ENCODE measurements around the gene EIF3I.

GRCh38 chr1:32186491-32186890 lies 35.7 kb upstream of the EIF3I start:
- TF ChIP-seq POLR2AphosphoS5 (IDR thresholded peaks at IDR 0.05; ENCODE audit: low read depth, low read length): no peak
- TF ChIP-seq POLR2A (IDR thresholded peaks at IDR 0.05; ENCODE audit: low read depth, low read length): no peak

Measured in GM12892 (cell line).